PC-3 (cell line): ENCODE results near the gene SPIRE1.

Experiments used
- CTCF ChIP-seq: fragments of 300-600 bp; sonication (generic); conservative IDR thresholded peaks from 2 replicates; pipeline ENCODE4 v1.5.1; 2017; ENCODE audit warnings: antibody characterized with exemption, low read depth, mild to moderate bottlenecking, low read length
- EZH2 ChIP-seq: fragments of 300-600 bp; sonication (generic); IDR thresholded peaks from one replicate; pipeline ENCODE4 v1.6.1; 2017; ENCODE audit warnings: antibody characterized with exemption, mild to moderate bottlenecking, low read length; ENCODE audit not compliant: unreplicated experiment

- no peak for TF ChIP-seq CTCF
- TF ChIP-seq EZH2 = no peak
Measured at GRCh38 chr18:12428923-12429322, 229.0 kb downstream of the SPIRE1 start.
